K562 (cell line): ENCODE data around the gene TOGARAM2.

Experiments used
- FOXM1 ChIP-seq, 2 experiments: fragments of 450-650 bp in 1 of 2; sonication (generic) in 1 of 2; formaldehyde crosslinking in 1 of 2; IDR thresholded peaks; 2 replicates each; pipeline versions ENCODE4 v1.6.1 to v1.9.0; 2017 to 2022; ENCODE audit warnings: low read depth in 2 of 2, mild to moderate bottlenecking in 2 of 2, missing genetic modification reagents in 1 of 2, moderate library complexity in 1 of 2
- HDAC6 ChIP-seq: IDR thresholded peaks from 2 replicates; pipeline ENCODE4 v1.6.1; 2012; ENCODE audit warnings: low read depth, mild to moderate bottlenecking, control low read depth, inconsistent platforms, low read length, moderate library complexity
- HIVEP1 ChIP-seq: fragments of 250-450 bp; sonication (Bioruptor Pico); IDR thresholded peaks from 2 replicates; pipeline ENCODE4 v1.4.0; 2020; ENCODE audit warnings: mild to moderate bottlenecking
- MEF2A ChIP-seq: IDR thresholded peaks from 2 replicates; pipeline ENCODE4 v1.6.1; 2011; ENCODE audit warnings: low read depth, mild to moderate bottlenecking, low read length, moderate library complexity; ENCODE audit not compliant: control insufficient read depth
- SMARCB1 ChIP-seq: IDR thresholded peaks from 2 replicates; pipeline ENCODE4 v1.6.1; 2011; ENCODE audit warnings: improper control_type of control experiment, low read depth; ENCODE audit not compliant: insufficient read length
- TARDBP ChIP-seq: fragments of 450-650 bp; IDR thresholded peaks from 2 replicates; pipeline ENCODE4 v1.6.1; 2016
- TF ChIP-seq, protein P1 (sequence below), 3 experiments: IDR thresholded peaks in 2 of 3; conservative IDR thresholded peaks in 1 of 3; 2 replicates each; pipeline ENCODE4 v1.5.1; 2011 to 2012; ENCODE audit warnings: low read length in 3 of 3, mild to moderate bottlenecking in 3 of 3, control low read depth in 2 of 3, improper control_type of control experiment in 1 of 3, inconsistent platforms in 1 of 3, low read depth in 1 of 3, mixed read lengths in 1 of 3, moderate library complexity in 1 of 3; ENCODE audit not compliant: insufficient read depth in 2 of 3
- TF ChIP-seq, protein P2 (sequence below): conservative IDR thresholded peaks from 2 replicates; pipeline ENCODE4 v1.6.1; 2011; ENCODE audit warnings: low read depth, mild to moderate bottlenecking, low read length; ENCODE audit not compliant: control insufficient read depth
- TF ChIP-seq, protein P3 (sequence below), 2 experiments: fragments of 450-650 bp; conservative IDR thresholded peaks; 2 replicates each; pipeline ENCODE4 v1.6.1; 2017; ENCODE audit warnings: mild to moderate bottlenecking in 2 of 2, moderate library complexity in 2 of 2
- TF ChIP-seq, protein P4 (sequence below): IDR thresholded peaks from 2 replicates; pipeline ENCODE4 v1.6.1; 2016; ENCODE audit warnings: missing genetic modification characterization, missing compliant biosample characterization

DNA sequence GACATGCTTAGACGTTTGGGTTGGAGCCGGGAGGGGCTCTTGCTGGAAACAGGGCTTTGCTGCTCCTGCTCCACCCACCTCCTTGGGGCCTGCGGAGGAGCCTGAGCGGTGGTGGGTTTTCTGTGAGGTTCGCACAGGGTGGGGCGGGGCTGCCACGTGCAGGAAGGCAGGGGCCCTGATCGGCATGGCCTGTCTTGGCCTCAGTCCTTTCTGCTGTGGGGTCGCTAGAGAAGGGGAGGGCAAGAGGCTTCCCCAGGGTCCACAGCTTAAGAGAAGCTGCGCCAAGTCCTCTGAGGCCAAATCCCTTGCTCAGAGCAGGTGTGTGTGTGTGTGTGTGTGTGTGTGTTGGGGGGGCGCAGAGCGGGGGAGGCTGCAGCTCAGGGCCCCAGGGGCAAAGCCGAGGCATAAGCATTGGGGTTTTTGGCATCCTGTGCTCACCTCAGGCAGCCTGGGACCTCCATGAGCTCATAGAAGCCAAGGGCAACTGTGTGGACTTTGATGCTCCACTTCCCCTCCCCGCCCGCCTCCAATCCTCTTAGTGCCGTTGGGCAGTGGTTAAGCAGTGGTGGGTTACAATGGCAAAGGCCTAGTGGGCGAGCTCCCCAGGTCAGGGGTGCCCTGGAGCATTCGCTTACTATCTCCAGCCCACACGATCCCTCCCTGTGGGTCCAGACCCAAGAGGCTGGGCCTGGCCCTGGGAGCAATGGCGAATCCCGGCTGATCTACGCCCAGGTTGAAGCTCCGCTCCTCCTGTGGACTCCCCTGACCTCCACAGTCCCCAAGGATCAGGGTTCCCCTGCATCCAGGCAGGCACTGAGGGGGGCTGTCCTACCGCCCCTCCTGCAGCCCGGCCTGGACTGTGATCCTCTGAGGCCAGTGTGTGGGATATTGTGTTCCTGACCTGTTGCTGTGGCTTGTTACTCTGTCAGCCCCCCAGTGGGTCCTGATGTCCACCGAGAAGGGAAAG lies 28.9 kb downstream of the TOGARAM2 start:
- no peak for TF ChIP-seq HDAC6
- TF ChIP-seq, protein P1, sequence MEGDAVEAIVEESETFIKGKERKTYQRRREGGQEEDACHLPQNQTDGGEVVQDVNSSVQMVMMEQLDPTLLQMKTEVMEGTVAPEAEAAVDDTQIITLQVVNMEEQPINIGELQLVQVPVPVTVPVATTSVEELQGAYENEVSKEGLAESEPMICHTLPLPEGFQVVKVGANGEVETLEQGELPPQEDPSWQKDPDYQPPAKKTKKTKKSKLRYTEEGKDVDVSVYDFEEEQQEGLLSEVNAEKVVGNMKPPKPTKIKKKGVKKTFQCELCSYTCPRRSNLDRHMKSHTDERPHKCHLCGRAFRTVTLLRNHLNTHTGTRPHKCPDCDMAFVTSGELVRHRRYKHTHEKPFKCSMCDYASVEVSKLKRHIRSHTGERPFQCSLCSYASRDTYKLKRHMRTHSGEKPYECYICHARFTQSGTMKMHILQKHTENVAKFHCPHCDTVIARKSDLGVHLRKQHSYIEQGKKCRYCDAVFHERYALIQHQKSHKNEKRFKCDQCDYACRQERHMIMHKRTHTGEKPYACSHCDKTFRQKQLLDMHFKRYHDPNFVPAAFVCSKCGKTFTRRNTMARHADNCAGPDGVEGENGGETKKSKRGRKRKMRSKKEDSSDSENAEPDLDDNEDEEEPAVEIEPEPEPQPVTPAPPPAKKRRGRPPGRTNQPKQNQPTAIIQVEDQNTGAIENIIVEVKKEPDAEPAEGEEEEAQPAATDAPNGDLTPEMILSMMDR (IDR thresholded peaks at IDR 0.05 in 2 of 3, conservative IDR thresholded peaks at IDR 0.05 in 1 of 3; ENCODE audit: insufficient read depth in 2 of 3, low read depth in 1 of 3, low read length in 3 of 3), result no peak
- TF ChIP-seq TARDBP, result no peak
- TF ChIP-seq MEF2A, result no peak
- TF ChIP-seq, protein P2, sequence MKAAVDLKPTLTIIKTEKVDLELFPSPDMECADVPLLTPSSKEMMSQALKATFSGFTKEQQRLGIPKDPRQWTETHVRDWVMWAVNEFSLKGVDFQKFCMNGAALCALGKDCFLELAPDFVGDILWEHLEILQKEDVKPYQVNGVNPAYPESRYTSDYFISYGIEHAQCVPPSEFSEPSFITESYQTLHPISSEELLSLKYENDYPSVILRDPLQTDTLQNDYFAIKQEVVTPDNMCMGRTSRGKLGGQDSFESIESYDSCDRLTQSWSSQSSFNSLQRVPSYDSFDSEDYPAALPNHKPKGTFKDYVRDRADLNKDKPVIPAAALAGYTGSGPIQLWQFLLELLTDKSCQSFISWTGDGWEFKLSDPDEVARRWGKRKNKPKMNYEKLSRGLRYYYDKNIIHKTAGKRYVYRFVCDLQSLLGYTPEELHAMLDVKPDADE, result no peak
- no peak for TF ChIP-seq FOXM1 (IDR thresholded peaks at IDR 0.05; ENCODE audit: low read depth)
- no peak for TF ChIP-seq FOXM1 (CRISPR knock-in tag; IDR thresholded peaks at IDR 0.05; ENCODE audit: low read depth)
- TF ChIP-seq, protein P3, sequence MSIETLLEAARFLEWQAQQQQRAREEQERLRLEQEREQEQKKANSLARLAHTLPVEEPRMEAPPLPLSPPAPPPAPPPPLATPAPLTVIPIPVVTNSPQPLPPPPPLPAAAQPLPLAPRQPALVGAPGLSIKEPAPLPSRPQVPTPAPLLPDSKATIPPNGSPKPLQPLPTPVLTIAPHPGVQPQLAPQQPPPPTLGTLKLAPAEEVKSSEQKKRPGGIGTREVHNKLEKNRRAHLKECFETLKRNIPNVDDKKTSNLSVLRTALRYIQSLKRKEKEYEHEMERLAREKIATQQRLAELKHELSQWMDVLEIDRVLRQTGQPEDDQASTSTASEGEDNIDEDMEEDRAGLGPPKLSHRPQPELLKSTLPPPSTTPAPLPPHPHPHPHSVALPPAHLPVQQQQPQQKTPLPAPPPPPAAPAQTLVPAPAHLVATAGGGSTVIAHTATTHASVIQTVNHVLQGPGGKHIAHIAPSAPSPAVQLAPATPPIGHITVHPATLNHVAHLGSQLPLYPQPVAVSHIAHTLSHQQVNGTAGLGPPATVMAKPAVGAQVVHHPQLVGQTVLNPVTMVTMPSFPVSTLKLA (conservative IDR thresholded peaks at IDR 0.05), result no peak
- TF ChIP-seq, protein P4, sequence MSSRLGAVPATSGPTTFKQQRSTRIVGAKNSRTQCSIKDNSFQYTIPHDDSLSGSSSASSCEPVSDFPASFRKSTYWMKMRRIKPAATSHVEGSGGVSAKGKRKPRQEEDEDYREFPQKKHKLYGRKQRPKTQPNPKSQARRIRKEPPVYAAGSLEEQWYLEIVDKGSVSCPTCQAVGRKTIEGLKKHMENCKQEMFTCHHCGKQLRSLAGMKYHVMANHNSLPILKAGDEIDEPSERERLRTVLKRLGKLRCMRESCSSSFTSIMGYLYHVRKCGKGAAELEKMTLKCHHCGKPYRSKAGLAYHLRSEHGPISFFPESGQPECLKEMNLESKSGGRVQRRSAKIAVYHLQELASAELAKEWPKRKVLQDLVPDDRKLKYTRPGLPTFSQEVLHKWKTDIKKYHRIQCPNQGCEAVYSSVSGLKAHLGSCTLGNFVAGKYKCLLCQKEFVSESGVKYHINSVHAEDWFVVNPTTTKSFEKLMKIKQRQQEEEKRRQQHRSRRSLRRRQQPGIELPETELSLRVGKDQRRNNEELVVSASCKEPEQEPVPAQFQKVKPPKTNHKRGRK (tag), result no peak
- TF ChIP-seq HIVEP1 (CRISPR knock-in tag), result no peak
- no peak for TF ChIP-seq SMARCB1
